ENCODE data around the gene ZBTB45. TPM values are rescaled to one million over a fixed set of nuclear protein-coding genes. Genes with fewer than 3 reads are reported as not detected.

ZBTB45 gene
- total RNA-seq, 4 donors from 2014 or later = 13.3 to 30.5 (median 18.4) TPM

DNA sequence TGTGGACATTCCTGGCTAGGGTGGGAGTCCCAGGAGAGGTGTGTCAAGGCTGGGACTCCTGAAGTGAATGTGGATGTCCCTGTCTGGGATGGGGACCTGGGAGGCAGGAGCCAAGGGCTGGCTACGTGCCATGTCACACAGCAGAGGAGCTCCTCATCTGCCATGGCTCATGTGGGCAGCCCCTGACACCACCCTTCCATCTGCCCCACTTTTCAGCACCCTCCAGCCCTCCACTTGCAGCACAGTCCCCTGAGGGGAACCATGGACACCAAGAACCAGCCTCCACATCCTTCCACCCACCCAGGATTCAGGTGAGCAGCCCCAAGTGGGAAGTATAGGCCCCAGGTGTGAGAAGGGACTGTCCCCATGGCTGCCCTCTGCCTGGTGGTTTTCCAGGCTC, 41.7 kb downstream of the ZBTB45 start:
- no peak overlapping the region for H3K4me3 ChIP-seq (ENCODE audit: low read depth, poor library complexity, severe bottlenecking)
- intact Hi-C loops (cut with DNase I; ENCODE audit: low total_unique reads) = no loop called here
- WGBS, 2 donors = 88 to 91% methylated on average over 1 of the region's 1 CpG
- DNase-seq (ENCODE audit: low spot score in 2 of 2) = no peak
- TF ChIP-seq POLR2A (IDR thresholded peaks at IDR 0.05) = no peak
- TF ChIP-seq, protein P1, sequence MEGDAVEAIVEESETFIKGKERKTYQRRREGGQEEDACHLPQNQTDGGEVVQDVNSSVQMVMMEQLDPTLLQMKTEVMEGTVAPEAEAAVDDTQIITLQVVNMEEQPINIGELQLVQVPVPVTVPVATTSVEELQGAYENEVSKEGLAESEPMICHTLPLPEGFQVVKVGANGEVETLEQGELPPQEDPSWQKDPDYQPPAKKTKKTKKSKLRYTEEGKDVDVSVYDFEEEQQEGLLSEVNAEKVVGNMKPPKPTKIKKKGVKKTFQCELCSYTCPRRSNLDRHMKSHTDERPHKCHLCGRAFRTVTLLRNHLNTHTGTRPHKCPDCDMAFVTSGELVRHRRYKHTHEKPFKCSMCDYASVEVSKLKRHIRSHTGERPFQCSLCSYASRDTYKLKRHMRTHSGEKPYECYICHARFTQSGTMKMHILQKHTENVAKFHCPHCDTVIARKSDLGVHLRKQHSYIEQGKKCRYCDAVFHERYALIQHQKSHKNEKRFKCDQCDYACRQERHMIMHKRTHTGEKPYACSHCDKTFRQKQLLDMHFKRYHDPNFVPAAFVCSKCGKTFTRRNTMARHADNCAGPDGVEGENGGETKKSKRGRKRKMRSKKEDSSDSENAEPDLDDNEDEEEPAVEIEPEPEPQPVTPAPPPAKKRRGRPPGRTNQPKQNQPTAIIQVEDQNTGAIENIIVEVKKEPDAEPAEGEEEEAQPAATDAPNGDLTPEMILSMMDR (IDR thresholded peaks at IDR 0.05) = no peak

DNA sequence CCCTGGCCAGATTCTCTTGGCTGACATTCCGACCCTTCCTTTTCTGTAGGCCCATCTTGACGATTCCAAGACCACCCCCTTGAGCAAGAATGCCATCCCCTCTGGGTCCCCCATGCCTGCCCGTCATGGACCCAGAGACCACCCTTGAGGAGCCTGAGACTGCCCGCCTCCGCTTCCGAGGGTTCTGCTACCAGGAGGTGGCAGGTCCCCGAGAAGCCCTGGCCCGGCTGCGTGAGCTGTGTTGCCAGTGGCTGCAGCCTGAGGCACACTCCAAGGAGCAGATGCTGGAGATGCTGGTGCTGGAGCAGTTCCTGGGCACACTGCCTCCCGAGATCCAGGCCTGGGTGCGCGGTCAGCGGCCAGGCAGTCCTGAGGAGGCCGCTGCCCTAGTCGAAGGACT, 42.5 kb downstream of the ZBTB45 start:
- no peak for TF ChIP-seq POLR2A (IDR thresholded peaks at IDR 0.05)
- TF ChIP-seq, protein P1 (IDR thresholded peaks at IDR 0.05) = no peak
- intact Hi-C loops (cut with DNase I; ENCODE audit: low total_unique reads) = no loop called here
- no peak overlapping the region for H3K4me3 ChIP-seq (ENCODE audit: low read depth, poor library complexity, severe bottlenecking)
- DNase-seq (ENCODE audit: low spot score in 2 of 2) = no peak
- WGBS, 2 donors = 83 to 88% methylated on average over 11 to 15 of the region's 15 CpGs

DNA sequence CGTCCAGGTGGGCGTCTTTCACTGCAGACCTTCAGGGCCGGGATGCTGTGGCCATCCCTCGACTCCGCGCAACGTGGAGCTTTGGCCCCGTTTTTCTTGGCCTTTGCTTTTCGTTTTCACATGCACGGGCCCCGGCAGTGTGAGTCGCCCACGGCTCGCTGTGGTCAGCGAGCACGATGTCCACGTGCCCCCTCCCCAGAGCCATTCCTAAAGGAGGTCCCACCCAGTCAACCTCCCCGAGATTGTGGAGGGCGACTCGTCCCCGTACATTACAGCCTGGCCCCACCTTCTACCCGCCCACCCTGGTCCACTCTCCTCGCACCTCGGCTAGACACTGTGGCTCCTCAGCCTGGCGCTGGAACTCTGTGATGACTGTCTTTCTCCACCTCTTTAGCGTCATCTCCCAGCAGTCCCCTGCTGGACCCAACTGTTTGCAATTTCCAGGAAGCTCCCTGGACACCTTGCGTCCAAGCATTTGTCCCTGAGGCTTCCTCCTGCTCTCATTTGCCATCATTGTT, 43.1 kb downstream of the ZBTB45 start:
- no peak for DNase-seq (ENCODE audit: low spot score in 2 of 2)
- H3K4me3 ChIP-seq (ENCODE audit: low read depth, poor library complexity, severe bottlenecking) = peak overlapping the region; percentile 34
- TF ChIP-seq, protein P1 (IDR thresholded peaks at IDR 0.05) = no peak
- TF ChIP-seq POLR2A (IDR thresholded peaks at IDR 0.05) = no peak
- intact Hi-C loops (cut with DNase I; ENCODE audit: low total_unique reads) = no loop called here
- WGBS, 2 donors = 4% methylated on average over 27 of the region's 27 CpGs

DNA sequence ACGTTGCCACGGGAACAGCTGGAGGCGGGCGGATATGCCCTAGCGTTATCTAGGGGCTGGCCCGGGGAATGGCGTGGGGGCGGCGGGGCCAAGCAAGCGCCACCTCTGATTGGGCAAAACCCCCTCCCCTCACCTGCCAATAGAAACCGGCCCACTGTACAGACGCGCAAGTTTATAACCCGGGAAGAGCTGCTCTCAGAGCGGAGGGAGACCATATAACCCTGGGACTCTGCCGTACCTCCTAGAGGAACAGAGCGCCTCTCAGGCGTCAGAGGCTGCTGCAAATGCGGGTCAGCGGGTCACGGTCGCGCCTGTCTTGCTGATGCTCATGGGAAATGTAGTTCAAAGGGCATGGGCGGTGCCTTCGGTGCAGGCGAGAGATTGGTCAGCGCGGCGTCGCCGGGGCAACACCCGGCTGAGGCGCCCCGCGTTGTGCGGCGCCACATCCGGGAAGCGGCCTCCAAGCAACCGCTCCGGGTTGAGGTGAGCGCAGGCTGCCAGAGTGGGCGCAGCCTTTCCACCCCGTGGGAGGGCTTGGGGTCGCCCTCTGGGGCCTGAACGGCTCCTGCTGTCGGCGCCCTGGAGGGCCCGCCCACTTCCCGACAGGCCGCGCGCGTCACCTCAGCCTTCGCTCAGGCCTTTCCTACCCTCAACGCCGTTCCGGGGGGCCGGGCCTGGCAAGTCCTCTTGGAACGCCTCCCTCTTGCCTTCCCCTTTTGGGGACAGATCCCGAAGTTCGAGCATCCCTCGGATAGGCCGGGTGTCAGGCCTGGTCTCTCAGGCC, 43.7 kb downstream of the ZBTB45 start, which contains the start of gene ZNF446:
ZNF446 (plus strand) TSS at position 639 of the 784 bp plus-strand sequence. CDS start 867 bp downstream, outside the sequence.
- TF ChIP-seq POLR2A (IDR thresholded peaks at IDR 0.05) = no peak
- TF ChIP-seq, protein P1 (IDR thresholded peaks at IDR 0.05) = no peak
- 0 to 1% methylated on average over 27 to 53 of the region's 64 CpGs for WGBS, 2 donors
- intact Hi-C loops (cut with DNase I; ENCODE audit: low total_unique reads) = no loop called here

DNA sequence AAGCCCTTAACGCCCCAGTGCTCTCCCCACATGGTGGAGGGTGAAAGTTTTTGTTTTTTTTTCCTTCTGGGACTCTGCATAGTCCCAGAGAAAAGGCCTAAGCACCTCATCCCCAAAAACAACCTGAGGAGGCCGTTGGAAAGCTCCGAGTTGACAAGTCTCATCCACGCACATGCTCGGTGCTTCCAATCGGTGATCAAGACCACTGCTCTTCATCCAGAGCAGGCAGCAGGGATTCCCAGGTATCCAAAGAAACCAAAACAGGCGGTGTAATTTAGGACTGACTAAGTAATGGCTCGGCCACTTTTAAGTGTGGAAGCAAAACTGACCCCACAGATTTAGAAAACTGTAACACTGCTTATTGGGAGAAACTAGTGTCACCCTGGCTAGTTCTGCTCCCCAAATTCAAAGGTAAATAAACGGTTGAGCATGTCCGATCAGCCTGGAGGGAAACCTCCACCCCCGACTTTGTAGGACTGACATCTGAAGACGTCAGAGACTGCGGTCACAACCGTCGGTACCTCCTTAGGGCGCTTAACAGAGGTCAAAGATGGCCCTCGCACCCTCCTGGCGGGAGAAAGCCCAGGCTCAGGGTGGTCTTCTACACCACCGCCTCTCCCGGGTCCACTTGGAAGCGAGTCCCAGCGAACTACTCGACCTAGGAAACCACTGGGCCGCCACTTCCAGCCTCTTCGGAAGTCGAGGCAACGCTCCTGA, 44.5 kb downstream of the ZBTB45 start:
- no peak for DNase-seq (ENCODE audit: low spot score in 2 of 2)
- 22 to 30% methylated on average over 21 to 27 of the region's 27 CpGs for WGBS, 2 donors

More for the DNA sequence above, 43.7 kb downstream of the ZBTB45 start, which contains the start of gene ZNF446:
- H3K4me3 ChIP-seq (ENCODE audit: low read depth, poor library complexity, severe bottlenecking) = peak within 1 kb of the TSS; percentile 34
- DNase-seq (ENCODE audit: low spot score in 2 of 2) = peak; percentile 98 to 99

More for the DNA sequence above, 44.5 kb downstream of the ZBTB45 start:
- H3K4me3 ChIP-seq (ENCODE audit: low read depth, poor library complexity, severe bottlenecking) = peak overlapping the region; percentile 34
- intact Hi-C loops (cut with DNase I; ENCODE audit: low total_unique reads) = no loop called here
- no peak for TF ChIP-seq POLR2A (IDR thresholded peaks at IDR 0.05)
- TF ChIP-seq, protein P1 (IDR thresholded peaks at IDR 0.05) = no peak

All from lower leg skin (tissue), 4 donors.